Heart left ventricle (tissue), 13 donors: Measurements from ENCODE around the gene LRRC43.

Experiments used
- POLR2A ChIP-seq, 2 donors: fragments of 450-650 bp; IDR thresholded peaks; one replicate each; pipeline ENCODE4 v1.6.1; 2017; ENCODE audit warnings: antibody characterized with exemption in 2 of 2, mild to moderate bottlenecking in 2 of 2, moderate library complexity in 2 of 2
- TF ChIP-seq, protein P1 (sequence below), 12 donors: fragments of 200-600 bp; sonication (generic) in 4 of 12; IDR thresholded peaks; one replicate each; pipeline versions ENCODE4 v1.5.0 to v1.8.0; 2018 to 2022; ENCODE audit warnings: antibody characterized with exemption in 12 of 12, mild to moderate bottlenecking in 5 of 12
- donor health status: ischemic (EF 13 %, LVEDD 7.1; RV severe dilation, severe dysfunction).
- donor health status: DM: no; HTN: yes; CAD: no.
- donor health status: DM: no; HTN: no; CAD: no.
- donor health status: ischemic (EF 25% LVEDD 6.9; RV normal size, moderate dysfunction).
- donor health status: ischemic (EF 25% LVEDD 5.7; RV mildly dilated, moderate dysfunction).
- donor health status: ischemic (EF 35%, LVEDD 5.7; RV mildly dilated, moderate dysfunction).
- donor health status: nonischemic (EF 11% LVEDD 7.7; RV severe dilation, severe dysfunction).
- donor health status: DM: yes; HTN: yes; CAD: no.
- donor health status: PGD.
- donor health status: ischemic (EF 29% LVEDD 5.4; RV normal size, mild dysfunction).
- donor health status: nonischemic (EF 23%, LVEDD 6.1; RV moderate dilation, normal function).

DNA sequence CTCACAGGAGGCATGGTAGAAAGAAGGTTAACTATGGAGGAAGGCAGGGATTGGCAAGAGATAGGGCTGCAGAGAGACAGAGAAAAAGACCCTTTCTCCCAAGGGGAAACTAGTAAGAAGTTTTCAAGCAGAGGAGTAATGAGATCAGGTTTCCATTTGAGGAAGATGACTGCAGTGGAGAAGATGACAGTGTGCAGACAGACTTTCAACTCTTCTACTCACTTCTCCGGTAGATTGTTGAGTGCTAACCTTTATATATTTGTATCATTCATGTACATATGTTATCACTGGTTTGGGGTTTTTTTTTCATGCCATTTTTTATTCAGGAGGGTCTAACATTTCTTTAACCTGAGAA lies 14.7 kb downstream of the LRRC43 start:
- TF ChIP-seq, protein P1, sequence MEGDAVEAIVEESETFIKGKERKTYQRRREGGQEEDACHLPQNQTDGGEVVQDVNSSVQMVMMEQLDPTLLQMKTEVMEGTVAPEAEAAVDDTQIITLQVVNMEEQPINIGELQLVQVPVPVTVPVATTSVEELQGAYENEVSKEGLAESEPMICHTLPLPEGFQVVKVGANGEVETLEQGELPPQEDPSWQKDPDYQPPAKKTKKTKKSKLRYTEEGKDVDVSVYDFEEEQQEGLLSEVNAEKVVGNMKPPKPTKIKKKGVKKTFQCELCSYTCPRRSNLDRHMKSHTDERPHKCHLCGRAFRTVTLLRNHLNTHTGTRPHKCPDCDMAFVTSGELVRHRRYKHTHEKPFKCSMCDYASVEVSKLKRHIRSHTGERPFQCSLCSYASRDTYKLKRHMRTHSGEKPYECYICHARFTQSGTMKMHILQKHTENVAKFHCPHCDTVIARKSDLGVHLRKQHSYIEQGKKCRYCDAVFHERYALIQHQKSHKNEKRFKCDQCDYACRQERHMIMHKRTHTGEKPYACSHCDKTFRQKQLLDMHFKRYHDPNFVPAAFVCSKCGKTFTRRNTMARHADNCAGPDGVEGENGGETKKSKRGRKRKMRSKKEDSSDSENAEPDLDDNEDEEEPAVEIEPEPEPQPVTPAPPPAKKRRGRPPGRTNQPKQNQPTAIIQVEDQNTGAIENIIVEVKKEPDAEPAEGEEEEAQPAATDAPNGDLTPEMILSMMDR (IDR thresholded peaks at IDR 0.05), result no peak
- no peak for TF ChIP-seq POLR2A (IDR thresholded peaks at IDR 0.05)
